ENCODE data around the gene ATF7. TPM values are rescaled to one million over a fixed set of nuclear protein-coding genes. Genes with fewer than 3 reads are reported as not detected.

Gene ATF7
- total and polyA plus RNA-seq, 2 of the 13 experiments (the other 11 are each of a cell fraction or from before 2014, with no cell fraction given): 9.6 to 16.2 TPM

DNA sequence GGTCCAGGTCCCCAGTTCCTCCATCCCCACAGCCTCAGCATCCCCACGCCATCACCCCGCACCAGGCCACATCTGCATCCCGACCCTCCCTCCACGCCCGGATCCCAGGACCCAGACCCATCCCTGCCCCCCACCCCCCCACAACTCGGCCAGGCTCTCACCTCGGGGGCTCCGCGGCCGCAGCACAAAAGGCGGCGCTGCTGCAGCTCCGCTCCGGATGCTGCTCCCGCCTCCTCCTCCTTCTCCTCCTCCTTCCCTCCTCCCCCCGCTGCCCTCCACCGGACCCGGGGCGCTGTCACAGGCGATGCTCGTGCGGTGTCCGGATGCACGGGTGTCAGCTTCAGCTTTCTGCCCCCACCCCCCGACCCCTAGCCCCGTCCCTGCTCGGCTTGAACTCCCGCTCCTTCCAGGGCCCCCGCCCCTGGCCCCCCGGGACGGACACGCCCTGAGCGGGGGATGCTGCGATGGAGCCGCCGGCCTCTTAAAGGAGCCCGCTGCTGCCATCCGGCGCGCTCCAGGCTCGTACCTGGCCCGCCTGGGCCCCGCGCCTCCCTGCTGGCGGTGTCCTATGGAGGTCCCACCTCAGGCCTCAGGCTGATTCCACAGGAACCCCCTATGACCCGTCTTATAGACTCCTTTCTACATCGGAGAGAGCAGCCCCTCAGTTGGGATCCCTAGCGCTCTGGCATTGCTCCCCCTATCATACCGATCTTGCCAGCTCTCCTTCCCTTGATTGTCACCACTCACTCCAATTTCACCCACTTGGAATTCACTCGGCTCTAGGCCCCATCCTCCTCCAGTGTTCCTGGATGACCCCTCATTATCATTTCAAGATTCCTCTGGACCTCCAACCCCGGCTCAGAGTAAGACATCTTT lies 126.7 kb downstream of the ATF7 start, which contains the start of gene MAP3K12 (continued):
- TF ChIP-seq SP1 (IDR thresholded peaks at IDR 0.05) (no peak), SP1 (CRISPR knock-in tag; IDR thresholded peaks at IDR 0.05) (no peak), ZNF709 (CRISPR knock-in tag; IDR thresholded peaks at IDR 0.05) (no peak), KAT8 (CRISPR knock-in tag; IDR thresholded peaks at IDR 0.05) (no peak), KDM2A (CRISPR knock-in tag; IDR thresholded peaks at IDR 0.05; ENCODE audit: borderline replicate concordance, low read depth) (peak; percentile 57; the same call in 1 of the 2 replicates), PATZ1 (CRISPR knock-in tag; IDR thresholded peaks at IDR 0.05) (peak; percentile 14; the same call in 1 of the 2 replicates), EED (CRISPR knock-in tag; IDR thresholded peaks at IDR 0.05) (no peak), HOXA5 (CRISPR knock-in tag; IDR thresholded peaks at IDR 0.05) (no peak), NR2F6 (IDR thresholded peaks at IDR 0.05) (no peak), NR2F6 (CRISPR knock-in tag; IDR thresholded peaks at IDR 0.05) (no peak), SP5 (CRISPR knock-in tag; IDR thresholded peaks at IDR 0.05; ENCODE audit: borderline replicate concordance, low read depth) (peak; percentile 22; the same call in 1 of the 2 replicates), MXD3 (CRISPR knock-in tag; IDR thresholded peaks at IDR 0.05) (no peak), BRD4 (CRISPR knock-in tag; IDR thresholded peaks at IDR 0.05) (no peak), MAFK (conservative IDR thresholded peaks at IDR 0.05 in 1 of 2, IDR thresholded peaks at IDR 0.05 in 1 of 2; ENCODE audit: low read length in 2 of 2) (no peak), GTF3A (CRISPR knock-in tag; conservative IDR thresholded peaks at IDR 0.05) (no peak), ZNF614 (CRISPR knock-in tag; IDR thresholded peaks at IDR 0.05; ENCODE audit: borderline replicate concordance) (no peak), ZNF121 (CRISPR knock-in tag; IDR thresholded peaks at IDR 0.05) (no peak)
- TF ChIP-seq, protein P1, sequence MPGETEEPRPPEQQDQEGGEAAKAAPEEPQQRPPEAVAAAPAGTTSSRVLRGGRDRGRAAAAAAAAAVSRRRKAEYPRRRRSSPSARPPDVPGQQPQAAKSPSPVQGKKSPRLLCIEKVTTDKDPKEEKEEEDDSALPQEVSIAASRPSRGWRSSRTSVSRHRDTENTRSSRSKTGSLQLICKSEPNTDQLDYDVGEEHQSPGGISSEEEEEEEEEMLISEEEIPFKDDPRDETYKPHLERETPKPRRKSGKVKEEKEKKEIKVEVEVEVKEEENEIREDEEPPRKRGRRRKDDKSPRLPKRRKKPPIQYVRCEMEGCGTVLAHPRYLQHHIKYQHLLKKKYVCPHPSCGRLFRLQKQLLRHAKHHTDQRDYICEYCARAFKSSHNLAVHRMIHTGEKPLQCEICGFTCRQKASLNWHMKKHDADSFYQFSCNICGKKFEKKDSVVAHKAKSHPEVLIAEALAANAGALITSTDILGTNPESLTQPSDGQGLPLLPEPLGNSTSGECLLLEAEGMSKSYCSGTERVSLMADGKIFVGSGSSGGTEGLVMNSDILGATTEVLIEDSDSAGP (CRISPR knock-in tag; IDR thresholded peaks at IDR 0.05; ENCODE audit: borderline replicate concordance): peak; percentile 88
- TF ChIP-seq, protein P2, sequence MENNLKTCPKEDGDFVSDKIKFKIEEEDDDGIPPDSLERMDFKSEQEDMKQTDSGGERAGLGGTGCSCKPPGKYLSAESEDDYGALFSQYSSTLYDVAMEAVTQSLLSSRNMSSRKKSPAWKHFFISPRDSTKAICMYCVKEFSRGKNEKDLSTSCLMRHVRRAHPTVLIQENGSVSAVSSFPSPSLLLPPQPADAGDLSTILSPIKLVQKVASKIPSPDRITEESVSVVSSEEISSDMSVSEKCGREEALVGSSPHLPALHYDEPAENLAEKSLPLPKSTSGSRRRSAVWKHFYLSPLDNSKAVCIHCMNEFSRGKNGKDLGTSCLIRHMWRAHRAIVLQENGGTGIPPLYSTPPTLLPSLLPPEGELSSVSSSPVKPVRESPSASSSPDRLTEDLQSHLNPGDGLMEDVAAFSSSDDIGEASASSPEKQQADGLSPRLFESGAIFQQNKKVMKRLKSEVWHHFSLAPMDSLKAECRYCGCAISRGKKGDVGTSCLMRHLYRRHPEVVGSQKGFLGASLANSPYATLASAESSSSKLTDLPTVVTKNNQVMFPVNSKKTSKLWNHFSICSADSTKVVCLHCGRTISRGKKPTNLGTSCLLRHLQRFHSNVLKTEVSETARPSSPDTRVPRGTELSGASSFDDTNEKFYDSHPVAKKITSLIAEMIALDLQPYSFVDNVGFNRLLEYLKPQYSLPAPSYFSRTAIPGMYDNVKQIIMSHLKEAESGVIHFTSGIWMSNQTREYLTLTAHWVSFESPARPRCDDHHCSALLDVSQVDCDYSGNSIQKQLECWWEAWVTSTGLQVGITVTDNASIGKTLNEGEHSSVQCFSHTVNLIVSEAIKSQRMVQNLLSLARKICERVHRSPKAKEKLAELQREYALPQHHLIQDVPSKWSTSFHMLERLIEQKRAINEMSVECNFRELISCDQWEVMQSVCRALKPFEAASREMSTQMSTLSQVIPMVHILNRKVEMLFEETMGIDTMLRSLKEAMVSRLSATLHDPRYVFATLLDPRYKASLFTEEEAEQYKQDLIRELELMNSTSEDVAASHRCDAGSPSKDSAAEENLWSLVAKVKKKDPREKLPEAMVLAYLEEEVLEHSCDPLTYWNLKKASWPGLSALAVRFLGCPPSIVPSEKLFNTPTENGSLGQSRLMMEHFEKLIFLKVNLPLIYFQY (CRISPR knock-in tag; IDR thresholded peaks at IDR 0.05; ENCODE audit: borderline replicate concordance): no peak

Data from HepG2 (cell line).